HPDE6-E6E7 (cell line): Measurements from ENCODE around the gene UMPS.

Experiments used
- DNase-seq: peaks from one replicate; pipeline ENCODE4 v3.0.0; 2011; ENCODE audit warnings: missing footprints; ENCODE audit errors: extremely low spot score

The UMPS gene

DNA sequence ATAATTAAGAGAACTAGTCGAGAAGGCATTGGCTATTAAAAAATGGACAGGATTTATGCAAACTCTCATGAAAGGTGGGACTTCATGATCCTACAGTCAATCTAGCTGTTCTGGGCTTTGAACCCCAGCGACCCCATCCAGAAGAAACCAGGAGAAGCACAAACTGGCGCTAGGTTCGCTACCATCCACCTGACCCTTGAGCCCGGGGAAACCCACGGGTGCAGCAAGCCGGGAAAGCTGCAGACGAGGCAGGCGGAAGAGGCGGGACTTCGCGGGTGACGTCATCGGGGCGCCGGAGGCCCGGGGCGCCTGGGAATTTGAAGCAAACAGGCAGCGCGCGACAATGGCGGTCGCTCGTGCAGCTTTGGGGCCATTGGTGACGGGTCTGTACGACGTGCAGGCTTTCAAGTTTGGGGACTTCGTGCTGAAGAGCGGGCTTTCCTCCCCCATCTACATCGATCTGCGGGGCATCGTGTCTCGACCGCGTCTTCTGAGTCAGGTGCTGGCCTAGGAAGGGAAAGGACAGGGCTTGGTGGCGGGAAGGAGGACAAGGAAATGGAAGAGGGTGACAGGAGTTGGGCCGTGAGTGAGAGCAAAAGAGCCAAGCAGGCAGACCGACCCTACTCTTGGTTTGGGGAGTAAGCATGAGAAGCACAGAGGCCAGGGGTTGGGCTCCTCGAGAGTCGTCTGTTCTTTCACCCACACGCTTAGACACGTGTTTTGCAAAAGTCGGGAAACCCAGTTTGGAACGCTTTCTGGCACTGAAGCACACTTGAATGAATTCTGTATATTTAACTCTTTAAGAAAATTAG, at the start of gene UMPS:
UMPS (plus strand) TSS at position 324 of the 812 bp plus-strand sequence; CDS start at position 344, 20 bp downstream.
- DNase-seq, result peak; percentile 71

DNA sequence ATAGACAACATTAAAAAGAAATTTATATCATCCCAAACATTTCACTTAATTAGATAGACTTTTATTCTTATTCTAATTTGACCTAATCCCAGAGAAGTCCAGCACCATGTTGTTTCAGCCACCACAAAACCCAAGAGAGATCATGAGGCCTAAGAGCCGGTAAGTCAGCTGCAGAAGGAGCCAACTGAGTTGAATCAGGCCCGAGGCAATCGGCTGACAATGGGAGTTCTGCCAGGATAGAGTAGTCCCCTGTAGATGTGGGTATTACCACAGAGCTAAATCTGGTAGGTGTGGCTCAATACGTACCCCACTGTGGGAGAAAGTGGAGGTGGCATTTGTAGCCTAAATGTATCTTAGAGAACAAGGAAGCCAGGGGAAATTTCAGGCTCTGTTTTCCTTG, 49.7 kb upstream of the UMPS start:
- DNase-seq, result no peak

DNA sequence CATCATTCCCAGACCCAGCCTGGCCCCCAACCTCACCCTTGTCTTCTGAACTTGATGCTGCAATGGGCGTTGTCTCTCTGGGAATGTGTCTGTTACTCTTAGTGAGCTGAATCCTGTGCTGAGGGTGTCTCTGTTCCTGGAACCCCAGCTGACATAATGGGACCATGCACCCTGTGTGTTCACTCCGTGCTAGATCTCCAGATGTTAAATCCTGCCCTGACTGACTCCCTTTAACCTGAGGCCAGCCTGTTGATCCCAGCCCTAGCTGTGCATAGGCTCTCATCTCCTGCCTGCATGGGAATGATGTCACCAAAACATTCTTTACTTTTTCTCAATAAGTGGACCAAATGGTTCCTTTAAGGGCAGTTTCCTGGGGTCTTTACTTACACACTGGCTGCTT, 48.0 kb upstream of the UMPS start:
- DNase-seq, result no peak

DNA sequence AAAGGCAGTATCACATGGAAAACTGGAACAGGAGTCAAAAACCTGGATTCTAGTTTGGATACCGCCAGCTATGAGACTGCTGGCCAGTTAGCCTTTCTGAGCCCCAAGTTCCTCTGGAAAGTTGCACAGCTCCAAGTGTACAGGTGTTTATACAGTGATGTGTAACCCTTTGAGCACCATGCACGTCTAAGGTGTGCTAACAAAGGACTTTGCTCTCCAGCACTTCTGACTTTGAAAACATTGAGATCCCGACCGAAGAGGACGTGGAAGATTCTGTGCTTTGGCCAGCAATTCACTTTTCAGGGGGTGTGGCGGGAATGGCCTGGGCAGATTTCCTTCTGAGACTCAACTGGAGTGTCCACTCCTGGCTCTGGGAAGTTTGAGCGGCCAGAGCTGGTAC, 45.8 kb upstream of the UMPS start:
- no peak for DNase-seq

DNA sequence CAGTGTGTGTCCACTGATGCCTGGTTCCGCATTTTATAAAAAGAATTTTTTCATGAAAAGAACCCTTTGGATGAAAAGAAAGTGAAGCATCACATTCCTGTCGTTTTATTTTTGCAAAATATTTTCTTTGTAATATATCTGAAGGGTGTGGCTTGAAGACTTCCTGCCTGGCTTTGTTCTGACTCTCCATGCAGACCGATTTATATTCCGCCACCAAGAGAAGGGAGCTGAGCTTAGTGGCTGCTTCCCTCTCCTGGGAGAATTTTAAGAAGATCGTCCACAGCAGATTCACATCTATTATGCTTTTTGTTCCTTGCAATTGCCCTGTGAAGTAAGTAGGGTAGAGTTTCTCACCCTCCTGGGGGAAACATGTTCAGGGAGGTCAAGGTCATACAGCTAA, 45.2 kb upstream of the UMPS start:
- no peak for DNase-seq

DNA sequence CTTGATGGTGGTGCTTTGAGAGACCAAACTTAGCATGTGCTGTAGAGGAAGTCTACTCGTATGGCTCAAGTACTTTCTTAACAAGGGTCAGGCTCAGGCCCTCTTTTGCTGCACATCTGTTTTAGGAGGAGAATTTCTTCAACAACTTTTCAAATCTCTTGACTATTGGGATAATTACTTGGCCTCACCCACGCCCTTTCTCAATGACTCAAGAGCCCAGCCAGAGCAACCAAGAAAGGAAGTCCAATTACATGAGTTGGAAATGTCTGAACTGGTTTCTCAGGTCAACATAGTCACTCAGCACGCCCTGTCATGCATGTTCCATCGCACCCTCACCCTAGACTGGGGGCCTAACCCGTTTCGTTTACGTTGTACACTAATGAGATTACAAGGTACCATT, 44.8 kb upstream of the UMPS start:
- DNase-seq, result peak; percentile 40

DNA sequence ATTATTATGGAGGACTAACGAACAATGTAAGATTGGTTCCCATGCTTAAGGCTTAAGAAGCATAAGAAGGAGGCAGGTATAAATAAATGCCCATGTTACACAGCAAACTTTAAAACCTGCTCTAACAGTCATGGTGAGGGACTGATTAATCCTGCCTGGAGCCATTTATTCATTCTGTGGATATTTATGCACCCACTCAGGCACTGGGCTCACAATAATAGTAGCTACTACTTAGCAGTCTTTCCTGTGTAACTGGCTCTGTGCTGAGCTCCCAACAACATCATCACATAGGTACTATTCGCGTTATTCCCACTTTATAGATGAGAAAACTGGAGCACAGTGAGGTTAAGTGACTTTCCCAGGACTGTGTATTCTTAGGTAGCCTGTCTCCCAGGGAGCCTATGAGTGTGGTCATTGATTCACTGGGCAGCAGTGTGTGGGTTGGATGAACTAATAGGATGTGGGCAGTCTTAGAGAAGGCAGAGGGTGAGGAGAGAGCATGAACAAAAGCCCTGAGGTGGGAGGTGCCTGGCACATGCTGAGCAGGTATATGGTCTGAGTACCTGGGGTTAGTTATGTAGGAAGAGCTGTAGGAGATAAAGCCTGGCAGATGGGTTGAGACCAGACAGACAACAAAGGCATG, 44.1 kb upstream of the UMPS start:
- DNase-seq, result peak; percentile 25

DNA sequence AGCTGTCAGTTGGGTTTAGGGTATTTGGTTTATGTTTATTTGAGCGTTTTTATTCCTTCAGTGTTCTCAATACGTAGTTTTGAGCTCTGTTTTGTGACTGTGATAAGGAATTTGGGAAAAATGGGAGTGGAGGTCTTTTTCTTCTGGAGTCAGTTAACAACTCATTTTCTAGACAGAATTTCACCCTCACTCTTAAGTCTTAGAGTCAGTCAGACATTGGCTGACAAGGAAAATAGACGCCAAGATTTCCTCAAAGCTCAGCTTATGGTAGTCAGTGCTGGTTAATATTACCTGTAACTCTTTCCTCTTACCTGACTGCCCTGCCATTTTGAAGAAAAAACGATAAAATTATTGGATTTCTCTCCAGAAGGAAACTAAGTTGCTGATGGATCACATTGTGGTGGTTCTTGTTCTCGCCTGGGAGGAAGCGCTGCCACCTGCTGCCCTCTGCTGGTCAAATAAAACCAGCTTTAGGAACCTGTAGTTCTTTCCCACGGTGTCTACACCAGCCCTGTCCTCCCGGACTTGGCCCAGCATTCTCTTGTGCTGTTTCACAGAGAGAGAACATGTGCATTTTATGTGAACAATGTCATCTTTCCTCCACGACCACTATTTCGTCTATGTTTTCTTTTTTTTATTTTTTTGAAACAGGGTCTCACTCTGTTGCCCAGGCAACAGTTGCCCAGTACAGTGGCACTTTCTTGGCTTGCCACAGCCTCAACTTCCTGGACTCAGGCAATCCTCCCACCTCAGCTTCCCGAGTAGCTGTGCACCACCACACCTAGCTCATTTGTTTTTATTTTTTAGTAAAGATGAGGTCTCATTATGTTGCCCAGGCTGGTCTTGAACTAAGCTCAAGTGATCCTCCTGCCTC, 41.4 kb upstream of the UMPS start:
- peak; percentile 84 for DNase-seq

DNA sequence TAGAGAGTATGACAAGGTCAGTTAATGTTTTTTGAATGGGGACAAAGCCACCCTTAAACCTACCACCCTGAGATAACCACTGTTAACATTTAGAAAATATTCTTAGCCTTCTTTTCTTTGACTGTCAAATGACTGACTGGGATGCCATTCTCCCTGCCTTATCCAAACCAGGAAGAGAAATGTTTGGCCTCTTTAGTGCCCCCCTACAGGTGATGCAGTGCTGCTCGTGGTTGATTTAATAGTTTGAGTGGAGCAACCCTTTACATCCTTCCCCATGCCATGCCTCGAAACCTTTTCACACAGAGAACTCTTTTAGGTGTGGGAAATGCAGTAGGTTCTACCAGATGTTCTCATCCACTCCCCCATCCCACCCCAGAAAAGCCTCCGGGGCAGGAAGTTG, 38.7 kb upstream of the UMPS start:
- DNase-seq, result no peak

DNA sequence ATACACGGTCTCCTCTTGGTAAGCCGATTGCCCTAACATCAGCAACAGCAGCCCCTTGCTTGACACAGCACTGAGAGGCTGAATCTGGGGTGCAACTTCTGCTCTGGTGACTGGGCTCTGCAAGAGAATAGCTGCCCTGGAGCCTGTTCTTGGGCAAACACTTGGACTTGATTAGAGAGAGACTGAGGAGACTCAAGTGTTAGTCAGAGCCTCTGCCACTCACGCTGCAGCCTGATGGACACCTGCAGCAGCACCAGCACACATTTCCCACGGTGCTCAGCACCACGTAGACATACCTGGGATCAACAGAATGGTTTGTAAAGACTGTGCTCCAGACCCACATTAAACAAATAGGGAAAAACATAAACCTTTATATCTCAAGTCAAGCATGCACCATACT, 35.8 kb upstream of the UMPS start:
- DNase-seq, result no peak

DNA sequence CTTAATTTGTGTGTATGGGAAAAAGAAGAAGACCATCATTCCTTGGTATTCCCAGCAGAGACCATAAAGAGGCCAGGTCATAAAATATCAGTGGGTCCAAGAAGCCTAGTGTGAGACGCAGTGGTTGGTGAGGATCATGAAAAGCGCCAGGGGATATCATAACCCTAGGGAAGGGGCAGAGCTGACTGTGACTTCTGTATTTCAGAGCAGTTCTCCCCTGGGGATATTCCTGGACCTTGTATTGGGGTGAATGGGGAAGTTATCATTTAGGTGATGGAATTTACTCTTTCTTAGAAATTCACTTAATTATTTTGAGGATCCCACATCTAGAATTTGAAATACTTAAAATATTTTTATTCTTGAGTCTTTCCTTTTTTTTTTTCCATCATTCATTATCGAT, 34.9 kb upstream of the UMPS start:
- DNase-seq, result no peak

DNA sequence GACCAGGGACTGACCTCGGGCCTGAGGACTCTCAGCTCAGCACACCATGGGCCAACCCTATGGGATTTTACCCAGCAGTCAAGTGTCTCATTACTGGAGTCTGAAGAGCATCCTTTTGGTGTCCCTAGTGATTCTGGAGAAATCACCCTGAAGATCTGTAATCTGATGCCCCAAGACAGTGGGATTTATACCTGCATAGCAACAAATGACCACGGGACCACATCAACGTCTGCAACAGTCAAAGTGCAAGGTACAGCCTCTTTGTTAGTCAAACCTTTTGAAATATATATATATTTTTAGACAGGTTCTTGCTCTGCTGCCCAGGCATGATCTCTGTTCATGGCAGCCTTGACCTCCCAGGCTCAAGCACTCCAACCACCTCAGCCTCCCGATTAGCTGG, 34.2 kb upstream of the UMPS start:
- no peak for DNase-seq

DNA sequence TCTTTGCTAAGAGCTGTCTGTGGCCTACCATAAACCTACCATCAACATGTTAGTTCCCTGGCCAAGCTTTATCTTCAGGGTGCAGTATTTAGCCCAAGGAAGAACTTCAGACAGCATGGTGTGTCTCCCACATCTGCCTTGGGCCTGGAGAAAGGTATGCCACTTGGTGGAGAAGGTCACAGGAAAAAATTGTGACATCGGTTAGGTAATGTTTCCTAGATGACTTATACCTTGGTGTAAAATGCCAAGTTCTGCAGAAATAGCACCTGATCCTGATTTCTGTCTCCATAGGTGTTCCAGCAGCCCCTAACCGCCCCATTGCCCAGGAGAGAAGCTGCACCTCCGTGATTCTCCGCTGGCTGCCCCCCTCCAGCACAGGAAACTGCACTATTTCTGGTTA, 33.0 kb upstream of the UMPS start:
- DNase-seq, result no peak

DNA sequence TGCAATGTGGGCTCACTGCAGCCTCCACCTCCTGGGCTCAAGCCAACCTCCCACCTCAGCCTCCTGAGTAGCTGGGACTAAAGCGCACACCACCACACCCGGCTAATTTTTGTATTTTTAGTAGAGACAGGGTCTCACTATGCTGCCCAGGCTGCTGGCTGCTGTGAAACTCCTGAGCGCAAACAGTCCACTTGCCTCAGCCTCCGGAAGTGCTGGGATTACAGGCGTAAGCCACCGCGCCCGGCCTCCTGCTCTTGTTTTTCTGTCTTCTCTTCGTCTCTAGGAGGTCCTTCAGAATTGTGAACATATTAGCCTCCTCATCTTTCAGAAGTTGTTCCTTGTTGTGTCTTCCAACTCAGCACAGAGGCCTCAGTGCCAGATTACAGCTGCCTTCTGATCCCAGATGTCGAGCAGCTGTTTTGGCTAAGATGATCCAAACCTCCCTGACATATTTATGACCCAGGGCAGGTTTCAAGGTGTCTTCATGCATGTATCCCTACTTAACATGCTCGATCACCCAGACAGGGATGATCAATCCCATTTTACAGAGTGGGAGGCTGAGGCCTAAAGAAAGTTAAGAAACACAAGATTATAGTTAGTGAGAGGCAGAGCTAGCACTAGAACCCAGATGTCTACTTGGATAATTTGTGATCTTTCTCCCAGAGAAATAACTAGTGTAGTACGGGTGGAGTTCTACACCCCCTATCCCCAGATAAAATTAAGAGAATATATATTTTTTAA, 32.1 kb upstream of the UMPS start:
- DNase-seq, result no peak

DNA sequence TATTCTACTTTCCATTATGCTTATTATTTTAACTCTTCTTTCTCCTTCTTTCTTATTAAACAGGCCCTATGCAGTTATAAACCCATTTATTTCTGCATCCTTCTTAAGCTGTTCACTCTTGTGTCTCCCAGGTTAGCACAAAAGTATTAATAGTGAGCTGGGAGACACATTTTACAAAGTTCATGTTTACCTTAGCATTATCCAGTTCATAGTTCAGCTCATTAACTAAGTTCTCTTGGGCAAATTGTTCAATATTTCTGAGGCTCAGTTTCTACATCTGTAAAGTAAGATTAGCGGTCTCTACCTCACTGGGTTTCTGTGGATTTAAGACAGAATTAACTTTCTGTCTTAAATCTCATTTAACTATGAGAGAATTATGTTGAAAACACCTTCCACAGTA, 31.2 kb upstream of the UMPS start:
- no peak for DNase-seq

DNA sequence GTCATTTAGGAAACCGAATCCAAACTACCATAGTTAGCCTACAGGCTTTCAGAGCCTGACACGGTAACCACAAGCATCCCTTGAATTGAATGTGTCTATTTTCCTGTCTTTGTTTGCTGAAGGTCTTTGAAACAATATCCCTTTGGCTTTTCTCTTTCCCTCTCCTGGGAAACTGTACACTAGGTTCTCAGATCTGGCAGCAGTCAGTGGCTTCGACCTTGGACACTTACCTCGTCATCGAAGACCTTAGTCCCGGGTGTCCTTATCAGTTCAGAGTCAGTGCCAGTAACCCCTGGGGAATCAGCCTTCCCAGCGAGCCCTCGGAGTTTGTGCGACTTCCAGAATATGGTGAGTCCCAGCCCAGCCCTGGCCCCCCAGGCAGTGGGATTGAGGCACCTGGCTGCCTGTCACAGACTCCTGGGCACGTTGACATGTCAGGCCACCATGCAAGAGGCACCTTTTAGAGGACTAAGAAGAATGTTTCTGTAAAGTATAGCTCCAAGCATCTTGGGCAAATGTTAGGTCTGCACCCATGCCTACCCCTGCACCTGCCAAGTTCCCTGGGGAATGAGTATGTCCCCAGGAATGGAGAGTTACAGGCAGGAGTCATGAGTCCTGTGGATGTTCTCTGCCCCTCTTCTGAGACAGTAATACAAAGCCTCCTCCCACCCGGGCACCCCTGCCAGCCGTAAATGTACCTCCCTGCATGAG, 30.4 kb upstream of the UMPS start:
- DNase-seq, result no peak

DNA sequence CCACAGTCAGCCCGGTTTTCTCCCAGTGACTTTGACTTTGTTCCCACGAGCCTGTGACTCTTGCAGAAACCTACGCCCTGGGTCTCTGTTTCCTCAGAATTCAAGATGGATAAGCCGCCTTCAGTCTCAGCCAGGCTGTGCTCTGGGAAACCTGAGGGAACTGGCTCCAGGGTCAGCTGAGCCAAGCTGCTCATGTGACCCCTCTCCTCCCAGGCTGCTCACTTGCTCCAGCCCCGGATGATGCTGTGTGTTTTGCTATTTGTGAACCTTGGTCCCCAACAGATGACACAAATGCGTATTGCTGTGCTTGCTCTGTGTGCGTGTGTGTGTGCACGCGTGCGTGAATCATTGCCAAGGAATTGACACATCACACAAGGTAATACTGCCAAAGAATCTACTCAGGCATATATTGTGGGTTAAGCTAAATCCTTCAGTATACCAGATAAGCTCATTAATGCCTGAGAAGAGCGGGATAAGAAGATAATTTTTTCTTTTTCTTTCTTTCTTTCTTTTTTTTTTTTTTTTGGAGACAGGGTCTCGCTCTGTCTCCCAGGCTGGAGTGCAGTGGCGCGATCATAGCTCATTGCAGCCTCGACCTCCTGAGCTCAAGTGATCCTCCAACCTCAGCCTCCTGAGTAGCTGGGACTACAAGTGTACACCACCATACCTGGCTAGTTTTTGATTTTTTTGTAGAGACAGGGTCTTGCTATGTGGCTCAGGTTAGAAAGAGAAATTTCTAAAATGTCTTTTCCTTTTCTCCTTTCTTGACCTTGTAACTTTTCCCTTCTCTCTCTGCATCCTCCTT, 29.2 kb upstream of the UMPS start:
- DNase-seq, result no peak

DNA sequence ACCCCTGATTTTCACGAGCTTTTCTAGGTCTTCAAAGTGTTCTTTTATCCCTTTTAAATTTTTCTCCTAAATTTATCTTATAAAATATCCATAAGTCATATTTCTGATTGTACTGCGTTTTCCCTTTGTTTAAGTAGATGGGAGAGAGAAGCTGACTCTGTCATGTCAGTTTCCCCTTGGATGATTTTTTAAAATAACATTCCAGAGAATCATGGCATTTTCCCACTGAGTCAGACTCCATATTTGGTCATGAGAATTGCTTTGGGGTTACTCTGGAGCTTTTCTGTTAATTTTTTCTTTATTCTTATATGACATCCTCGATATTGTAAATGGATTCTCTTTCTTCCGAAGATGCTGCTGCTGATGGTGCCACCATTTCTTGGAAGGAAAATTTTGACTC, 28.6 kb upstream of the UMPS start:
- DNase-seq, result no peak

DNA sequence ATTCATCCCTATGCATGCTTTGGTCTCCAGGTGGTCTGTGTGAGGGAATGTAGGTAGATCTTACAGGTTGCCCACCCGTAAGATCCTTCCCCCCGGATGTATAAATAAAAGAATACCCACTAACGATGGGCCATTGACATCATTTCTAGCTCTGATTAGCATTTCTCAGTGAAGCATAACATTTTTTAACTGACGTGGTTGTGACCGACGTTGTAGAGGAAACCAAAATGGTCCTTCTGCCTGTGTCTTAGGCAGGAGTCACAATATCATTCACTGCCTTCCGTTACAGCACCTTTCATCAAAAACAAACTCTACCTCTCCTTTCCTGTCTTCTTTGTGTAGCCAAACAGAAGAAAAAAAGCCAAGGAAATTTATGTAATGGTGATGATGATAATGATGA, 27.3 kb upstream of the UMPS start:
- DNase-seq, result no peak

DNA sequence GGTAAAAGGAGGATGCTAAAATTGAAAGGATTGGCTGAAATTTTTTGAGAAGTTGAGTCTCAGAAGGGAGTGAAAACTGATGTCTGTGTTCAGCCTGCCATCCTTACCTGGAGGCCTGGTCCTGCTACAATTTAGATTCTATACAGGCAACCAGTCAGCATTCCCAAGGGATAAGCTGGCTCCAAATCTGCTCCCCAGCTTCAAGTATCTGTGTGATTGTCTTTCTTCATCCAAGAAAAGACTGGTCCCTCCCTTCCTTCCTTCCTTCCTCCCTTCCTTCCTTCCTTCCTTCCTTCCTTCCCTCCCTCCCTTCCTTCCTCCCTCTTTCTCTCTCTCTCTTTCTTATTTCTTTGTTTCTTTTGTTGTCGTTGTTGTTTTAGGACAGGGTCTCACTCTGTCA, 24.7 kb upstream of the UMPS start:
- no peak for DNase-seq
